ENCODE data around the gene IFNL4. TPM values are rescaled to one million over a fixed set of nuclear protein-coding genes. Genes with fewer than 3 reads are reported as not detected.

The IFNL4 gene
- total and polyA plus RNA-seq, 2 of the 4 experiments (the other 2 are of a cell fraction), result not detected

GRCh38 chr19:39284032-39284431 is 35.4 kb upstream of the IFNL4 start:
- dilution Hi-C loops (cut with HindIII; ENCODE audit: low sequenced_read_pairs, unreplicated experiment), result no loop called here
- no peak overlapping the region for H3K4me3 ChIP-seq (ENCODE audit: insufficient read depth, low read depth, low read length)
- no peak overlapping the region for H3K9ac ChIP-seq (ENCODE audit: low read depth, low read length)
- no peak overlapping the region for H2AK5ac ChIP-seq (ENCODE audit: low read depth, low read length)
- no peak overlapping the region for H2BK15ac ChIP-seq (ENCODE audit: low read depth, low read length)
- no peak overlapping the region for H3K56ac ChIP-seq (ENCODE audit: extremely low read depth, insufficient read depth, low read length)
- intact Hi-C loops (cut with micrococcal nuclease), result loop anchor here (10.0 kb wide), 1 partner anchor 69 kb away; no protein-coding TSS in a partner anchor
- DNase-seq (no peak), ATAC-seq (ENCODE audit: low read depth) (no peak)
- no peak overlapping the region for H3K14ac ChIP-seq (replicated peaks; ENCODE audit: low read depth, low read length)
- H3K79me1 ChIP-seq (ENCODE audit: low read depth in 1 of 2, low read length in 2 of 2), result no peaks in the 10 kb centered on the region
- no peak overlapping the region for H3K27ac ChIP-seq (ENCODE audit: insufficient read depth, low read length)
- H2AFZ ChIP-seq (replicated peaks; ENCODE audit: low read length, poor library complexity), result no peak overlapping the region
- H3K9me3 ChIP-seq (ENCODE audit: control insufficient read depth, insufficient read depth, low read length), result no peaks in the 10 kb centered on the region; the same call in 1 of the 2 replicates
- no peak overlapping the region for H4K8ac ChIP-seq (ENCODE audit: low read depth in 2 of 2, low read length in 2 of 2)
- H4K5ac ChIP-seq (ENCODE audit: low read depth, low read length), result no peak overlapping the region
- WGBS, 2 experiments (ENCODE audit: extremely low coverage in 2 of 2, insufficient read length in 1 of 2), result no CpG with 5 or more reads among the region's 1 CpG
- no peak overlapping the region for H3K18ac ChIP-seq (ENCODE audit: low read depth, low read length)
- no peak overlapping the region for H2BK5ac ChIP-seq (ENCODE audit: low read depth, low read length, poor library complexity, severe bottlenecking)
- no TSS peak for BruUV-seq (replicated peaks)
- H3K4me1 ChIP-seq (ENCODE audit: control insufficient read depth, insufficient read depth, low read length), result no peaks in the 10 kb centered on the region
- no peak overlapping the region for H3K23ac ChIP-seq (ENCODE audit: low read depth, low read length)
- no peak overlapping the region for H4K91ac ChIP-seq (ENCODE audit: insufficient read depth, low read depth, low read length)
- H3K9me1 ChIP-seq (ENCODE audit: insufficient read depth, low read length), result no peaks in the 10 kb centered on the region
- H3K4me2 ChIP-seq (ENCODE audit: low read depth, low read length), result no peak overlapping the region
- no peaks in the 10 kb centered on the region for H4K20me1 ChIP-seq (ENCODE audit: insufficient read depth, low read length)
- H3K27me3 ChIP-seq (ENCODE audit: control insufficient read depth, insufficient read depth, low read length), result peaks cover 8% of the 10 kb centered on the region
- H2BK120ac ChIP-seq (ENCODE audit: low read depth, low read length), result no peak overlapping the region
- TF ChIP-seq SMC3 (IDR thresholded peaks at IDR 0.05; ENCODE audit: low read depth, low read length), result no peak
- no peak for TF ChIP-seq RFX5 (IDR thresholded peaks at IDR 0.05; ENCODE audit: low read depth, low read length)
- no peak for TF ChIP-seq NFE2L2 (IDR thresholded peaks at IDR 0.05; ENCODE audit: low read depth, low read length)
- no peak for TF ChIP-seq FOS (IDR thresholded peaks at IDR 0.05; ENCODE audit: low read depth, low read length)
- no peak for TF ChIP-seq RAD21 (IDR thresholded peaks at IDR 0.05; ENCODE audit: low read length)
- no peak for TF ChIP-seq RCOR1 (IDR thresholded peaks at IDR 0.05; ENCODE audit: insufficient replicate concordance, low read length)
- no peak for TF ChIP-seq MAFK (IDR thresholded peaks at IDR 0.05; ENCODE audit: low read depth, low read length)
- TF ChIP-seq USF2 (IDR thresholded peaks at IDR 0.05; ENCODE audit: low read depth, low read length), result no peak
- no peak for TF ChIP-seq ELK1 (IDR thresholded peaks at IDR 0.05; ENCODE audit: borderline replicate concordance, low read depth, low read length)
- TF ChIP-seq CEBPB (IDR thresholded peaks at IDR 0.05; ENCODE audit: low read depth, low read length), result no peak
- no peak for TF ChIP-seq POLR2A (IDR thresholded peaks at IDR 0.05; ENCODE audit: low read depth, low read length)
- no peak for TF ChIP-seq CHD1 (IDR thresholded peaks at IDR 0.05; ENCODE audit: low read depth, low read length)
- TF ChIP-seq BHLHE40 (IDR thresholded peaks at IDR 0.05; ENCODE audit: low read depth, low read length), result no peak
- H2AK9ac ChIP-seq (replicated peaks; ENCODE audit: low read depth, low read length, poor library complexity), result no peak overlapping the region
- ChIA-PET POLR2A (ENCODE audit: unreplicated experiment) (no interaction called here), CTCF (no interaction called here)
- in situ Hi-C loops (cut with MboI; ENCODE audit: low sequenced_read_pairs), result no loop called here
- H3K36me3 ChIP-seq (ENCODE audit: control insufficient read depth, insufficient read depth, low read length), result no peaks in the 10 kb centered on the region
- no peak overlapping the region for H3K4ac ChIP-seq (ENCODE audit: low read depth, low read length)
- no peak overlapping the region for H2BK20ac ChIP-seq (ENCODE audit: low read depth, low read length)

All from IMR-90 (cell line).